Measurements from ENCODE around the gene IQGAP1.
"Not testable (repeated sequence)": the region's sequence is repeated elsewhere in the genome, so short reads cannot be mapped to it uniquely, and the experiment has no call there.

IQGAP1 gene

GRCh38 chr15:90387534-90388461 lies at the start of gene IQGAP1:
Gene IQGAP1 (plus strand): TSS chr15:90388242. CDS start chr15:90388342, 100 bp downstream.
- peak; percentile 89 to 98 (median 95) for DNase-seq (ENCODE audit: low read depth in 4 of 4, low spot score in 1 of 4)

GRCh38 chr15:90338532-90338931 lies 49.5 kb upstream of the IQGAP1 start:
- no peak for DNase-seq (ENCODE audit: low read depth in 4 of 4, low spot score in 1 of 4)

GRCh38 chr15:90340345-90340744 lies 47.7 kb upstream of the IQGAP1 start:
- DNase-seq (ENCODE audit: low read depth in 4 of 4, low spot score in 1 of 4), result no peak

GRCh38 chr15:90343302-90343790 lies 44.7 kb upstream of the IQGAP1 start:
- DNase-seq (ENCODE audit: low read depth in 4 of 4, low spot score in 1 of 4), result no peak

GRCh38 chr15:90344662-90345061 lies 43.4 kb upstream of the IQGAP1 start:
- no peak for DNase-seq (ENCODE audit: low read depth in 4 of 4, low spot score in 1 of 4)

GRCh38 chr15:90345857-90346256 lies 42.2 kb upstream of the IQGAP1 start:
- DNase-seq (ENCODE audit: low read depth in 4 of 4, low spot score in 1 of 4), result no peak

GRCh38 chr15:90347431-90348065 lies 40.5 kb upstream of the IQGAP1 start:
- not testable (repeated sequence) for DNase-seq (ENCODE audit: low read depth in 4 of 4, low spot score in 1 of 4)

- DNase-seq (ENCODE audit: low read depth in 4 of 4, low spot score in 1 of 4), result no peak
Measured at GRCh38 chr15:90348456-90348855, 39.6 kb upstream of the IQGAP1 start.

GRCh38 chr15:90349072-90349471 lies 39.0 kb upstream of the IQGAP1 start:
- no peak for DNase-seq (ENCODE audit: low read depth in 4 of 4, low spot score in 1 of 4)

- no peak for DNase-seq (ENCODE audit: low read depth in 4 of 4, low spot score in 1 of 4)
Measured at GRCh38 chr15:90349821-90350220, 38.2 kb upstream of the IQGAP1 start.

GRCh38 chr15:90351479-90352106 lies 36.4 kb upstream of the IQGAP1 start:
- DNase-seq (ENCODE audit: low read depth in 4 of 4, low spot score in 1 of 4), result peak in 1 of 4 experiments; percentile 2

GRCh38 chr15:90352107-90352893 lies 35.7 kb upstream of the IQGAP1 start, which contains the start of gene ZNF774:
Gene ZNF774 (plus strand): TSS chr15:90352284. CDS start chr15:90354661, 2,377 bp downstream.
- DNase-seq (ENCODE audit: low read depth in 4 of 4, low spot score in 1 of 4), result peak; percentile 65 to 87 (median 74)

GRCh38 chr15:90354986-90355385 lies 33.1 kb upstream of the IQGAP1 start:
- no peak for DNase-seq (ENCODE audit: low read depth in 4 of 4, low spot score in 1 of 4)

GRCh38 chr15:90358124-90359033 lies 29.7 kb upstream of the IQGAP1 start:
- no peak for DNase-seq (ENCODE audit: low read depth in 4 of 4, low spot score in 1 of 4)

GRCh38 chr15:90360746-90361145 lies 27.3 kb upstream of the IQGAP1 start:
- DNase-seq (ENCODE audit: low read depth in 4 of 4, low spot score in 1 of 4), result no peak

- no peak for DNase-seq (ENCODE audit: low read depth in 4 of 4, low spot score in 1 of 4)
Measured at GRCh38 chr15:90362936-90363212, 25.2 kb upstream of the IQGAP1 start.

GRCh38 chr15:90364251-90364650 lies 23.8 kb upstream of the IQGAP1 start:
- DNase-seq (ENCODE audit: low read depth in 4 of 4, low spot score in 1 of 4), result no peak

- no peak for DNase-seq (ENCODE audit: low read depth in 4 of 4, low spot score in 1 of 4)
Measured at GRCh38 chr15:90365414-90366055, 22.5 kb upstream of the IQGAP1 start.

GRCh38 chr15:90367576-90367975 lies 20.5 kb upstream of the IQGAP1 start:
- DNase-seq (ENCODE audit: low read depth in 4 of 4, low spot score in 1 of 4), result no peak

Measured in stimulated activated CD4-positive, alpha-beta T cell treated with anti-CD3 and anti-CD28 coated beads, Interleukin-1b, Interleukin-23, amount 100 ng/mL, for 24 hours (primary cell).